H1 (cell line): ENCODE measurements around the gene PEAK3. TPM values are rescaled to one million over a fixed set of nuclear protein-coding genes. Genes with fewer than 3 reads are reported as not detected.

Source experiments
- ATF2 ChIP-seq: IDR thresholded peaks from 2 replicates; pipeline ENCODE4 v1.6.1; 2012; ENCODE audit warnings: low read length, inconsistent platforms
- CEBPB ChIP-seq: IDR thresholded peaks from 2 replicates; pipeline ENCODE4 v1.6.1; 2012; ENCODE audit warnings: low read depth, low read length
- CHD2 ChIP-seq: IDR thresholded peaks from 2 replicates; pipeline ENCODE4 v1.6.1; 2012; ENCODE audit warnings: low read length, improper control_type of control experiment
- CTBP2 ChIP-seq: IDR thresholded peaks from 2 replicates; pipeline ENCODE4 v1.7.0; 2011; ENCODE audit warnings: borderline replicate concordance, mild to moderate bottlenecking, moderate library complexity, mixed read lengths, low read length; ENCODE audit not compliant: insufficient read depth, insufficient read length
- E2F6 ChIP-seq: IDR thresholded peaks from 2 replicates; pipeline ENCODE4 v1.6.1; 2012; ENCODE audit warnings: inconsistent platforms
- EGR1 ChIP-seq: IDR thresholded peaks from 2 replicates; pipeline ENCODE4 v1.6.1; 2011; ENCODE audit warnings: low read depth, low read length, borderline replicate concordance
- EP300 ChIP-seq, 2 experiments: IDR thresholded peaks; 1 replicate in 1 of 2; 2 replicates in 1 of 2; pipeline ENCODE4 v1.6.1; 2011 to 2012; ENCODE audit warnings: low read depth in 2 of 2, low read length in 2 of 2, mild to moderate bottlenecking in 2 of 2, borderline replicate concordance in 1 of 2, inconsistent platforms in 1 of 2, moderate library complexity in 1 of 2
- HDAC6 ChIP-seq: IDR thresholded peaks from one replicate; pipeline ENCODE4 v1.7.1; 2012; ENCODE audit warnings: low read depth, mild to moderate bottlenecking, inconsistent platforms, low read length, moderate library complexity
- KDM5A ChIP-seq: fragments of 200-600 bp; IDR thresholded peaks from 2 replicates; pipeline ENCODE4 v1.7.1; 2012; ENCODE audit warnings: mild to moderate bottlenecking, low read length, inconsistent platforms, mixed read lengths
- NANOG ChIP-seq: IDR thresholded peaks from 2 replicates; pipeline ENCODE4 v1.6.1; 2011; ENCODE audit warnings: low read length, low read depth, mild to moderate bottlenecking, inconsistent platforms; ENCODE audit not compliant: insufficient read depth, poor library complexity, severe bottlenecking
- NRF1 ChIP-seq: IDR thresholded peaks from 2 replicates; pipeline ENCODE4 v1.6.1; 2011; ENCODE audit warnings: mild to moderate bottlenecking, low read depth, low read length, improper control_type of control experiment
- SAP30 ChIP-seq: fragments of 300-600 bp; sonication (generic); IDR thresholded peaks from 2 replicates; pipeline ENCODE4 v1.7.1; 2012; ENCODE audit warnings: low read length, moderate library complexity, mild to moderate bottlenecking, inconsistent platforms; ENCODE audit not compliant: insufficient read depth, insufficient replicate concordance
- SIN3A ChIP-seq, 2 experiments: IDR thresholded peaks in 1 of 2; conservative IDR thresholded peaks in 1 of 2; 2 replicates each; pipeline ENCODE4 v1.6.1; 2011 to 2012; ENCODE audit warnings: low read length in 2 of 2, improper control_type of control experiment in 1 of 2, low read depth in 1 of 2, mild to moderate bottlenecking in 1 of 2
- SIRT6 ChIP-seq: IDR thresholded peaks from one replicate; pipeline ENCODE4 v1.7.1; 2012; ENCODE audit warnings: low read length, inconsistent platforms
- SIX5 ChIP-seq: IDR thresholded peaks from 2 replicates; pipeline ENCODE4 v1.6.1; 2011; ENCODE audit warnings: mild to moderate bottlenecking, low read depth, low read length
- SP2 ChIP-seq: IDR thresholded peaks from 2 replicates; pipeline ENCODE4 v1.6.1; 2012; ENCODE audit warnings: mild to moderate bottlenecking, low read length, inconsistent platforms
- SP4 ChIP-seq: IDR thresholded peaks from 2 replicates; pipeline ENCODE4 v1.6.1; 2012; ENCODE audit warnings: low read length, inconsistent platforms
- SRF ChIP-seq: IDR thresholded peaks from 2 replicates; pipeline ENCODE4 v1.6.1; 2011; ENCODE audit warnings: mild to moderate bottlenecking, low read depth, low read length, moderate library complexity
- ZNF274 ChIP-seq: IDR thresholded peaks from 2 replicates; pipeline ENCODE4 v1.7.0; 2012; ENCODE audit warnings: low read length, borderline replicate concordance; ENCODE audit errors: extremely low read depth
- polyA plus RNA-seq, 7 experiments: library from polyadenylated mRNA; depleted of rRNA in 3 of 7; stranded (reverse) in 5 of 7; unstranded in 2 of 7; fragments of >200 nt in 5 of 7; fragments of 200-250 nt in 2 of 7; gene quantifications; 1 replicate in 5 of 7; 2 replicates in 1 of 7; 4 replicates in 1 of 7; pipeline versions ENCODE4 v1.2.1 to v1.2.3, GENCODE V29; 2011 to 2013; ENCODE audit warnings: missing spikeins in 2 of 7, mixed read lengths in 2 of 7
- total RNA-seq: library from RNA; stranded (reverse); fragmentation: NEBNext Ultra II Directional; extraction: Animal tissue kit (Norgen Biotek cat#: 25700); gene quantifications from 2 replicates; pipeline ENCODE4 v1.2.1, GENCODE V29; 2021
- TF ChIP-seq, protein P1 (sequence below): IDR thresholded peaks from 2 replicates; pipeline ENCODE4 v1.6.1; 2011; ENCODE audit warnings: low read length, improper control_type of control experiment

PEAK3 gene
- total and polyA plus RNA-seq, 2 of the 8 experiments (the other 6 are each of a cell fraction or from before 2014, with no cell fraction given), result not detected

DNA sequence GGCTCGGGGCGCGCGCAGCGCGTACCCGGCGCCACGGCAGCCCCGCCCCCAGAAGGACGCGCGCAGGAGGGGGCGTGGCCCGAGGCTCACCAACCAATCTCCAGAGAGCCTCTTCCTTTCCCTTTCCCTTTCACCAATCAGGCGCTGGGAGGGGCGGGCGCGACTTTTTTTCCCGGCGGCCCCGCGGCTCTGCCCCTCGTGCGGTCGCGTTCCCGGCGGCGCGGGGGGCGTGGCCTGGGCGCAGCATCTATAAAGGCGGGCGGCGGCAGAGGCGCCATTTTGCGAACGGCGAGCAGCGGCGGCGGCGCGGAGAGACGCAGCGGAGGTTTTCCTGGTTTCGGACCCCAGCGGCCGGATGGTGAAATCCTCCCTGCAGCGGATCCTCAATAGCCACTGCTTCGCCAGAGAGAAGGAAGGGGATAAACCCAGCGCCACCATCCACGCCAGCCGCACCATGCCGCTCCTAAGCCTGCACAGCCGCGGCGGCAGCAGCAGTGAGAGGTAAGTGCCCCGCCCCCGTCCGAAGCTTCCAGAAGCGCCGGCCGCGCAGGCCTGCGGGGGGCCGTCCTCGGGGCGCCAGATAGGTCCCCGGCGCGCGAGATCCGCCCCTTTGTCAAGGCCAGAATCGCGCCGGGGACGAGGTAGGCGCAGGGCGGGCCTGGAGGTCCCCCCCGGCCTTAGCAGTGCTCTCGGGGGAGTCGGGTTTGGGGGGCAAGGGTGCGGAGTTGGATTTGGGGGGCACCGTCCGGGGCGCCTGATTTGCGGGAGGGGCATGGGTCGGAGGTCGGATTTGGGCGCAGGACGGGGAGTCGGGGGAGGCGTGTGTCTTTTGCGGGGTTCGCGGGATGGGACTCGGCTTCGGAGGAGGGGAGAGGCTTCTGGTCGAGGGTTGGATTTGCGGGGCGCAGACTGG is 12.5 kb downstream of the PEAK3 start (continued):
- TF ChIP-seq ATF2 (no peak), SIX5 (no peak), CEBPB (no peak), CHD2 (no peak), HDAC6 (no peak), ZNF274 (no peak), E2F6 (peak; percentile 39; the same call in 1 of the 2 replicates), SP2 (peak; percentile 41; the same call in 1 of the 2 replicates), SP4 (peak; percentile 91), EGR1 (no peak), SIRT6 (no peak), NRF1 (no peak), CTBP2 (no peak), KDM5A (no peak), SRF (0 out of 2 replicates have a peak, but pooled peaks have one; percentile 27), EP300 (IDR thresholded peaks at IDR 0.05; ENCODE audit: borderline replicate concordance in 1 of 2, low read depth in 2 of 2, low read length in 2 of 2) (no peak), SIN3A (conservative IDR thresholded peaks at IDR 0.05 in 1 of 2, IDR thresholded peaks at IDR 0.05 in 1 of 2; ENCODE audit: low read depth in 1 of 2, low read length in 2 of 2) (peak; percentile 63 to 74; a peak in 1 of 4 replicates), NANOG (no peak), SAP30 (no peak)
- TF ChIP-seq, protein P1, sequence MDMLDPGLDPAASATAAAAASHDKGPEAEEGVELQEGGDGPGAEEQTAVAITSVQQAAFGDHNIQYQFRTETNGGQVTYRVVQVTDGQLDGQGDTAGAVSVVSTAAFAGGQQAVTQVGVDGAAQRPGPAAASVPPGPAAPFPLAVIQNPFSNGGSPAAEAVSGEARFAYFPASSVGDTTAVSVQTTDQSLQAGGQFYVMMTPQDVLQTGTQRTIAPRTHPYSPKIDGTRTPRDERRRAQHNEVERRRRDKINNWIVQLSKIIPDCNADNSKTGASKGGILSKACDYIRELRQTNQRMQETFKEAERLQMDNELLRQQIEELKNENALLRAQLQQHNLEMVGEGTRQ, result no peak
